Measurements from ENCODE around the gene NEK10. TPM values are rescaled to one million over a fixed set of nuclear protein-coding genes. Genes with fewer than 3 reads are reported as not detected.

The NEK10 gene
- total and polyA plus RNA-seq, 9 of the 15 experiments (the other 6 are each of a cell fraction or from before 2014, with no cell fraction given): 0.07 TPM; not detected in 8

DNA sequence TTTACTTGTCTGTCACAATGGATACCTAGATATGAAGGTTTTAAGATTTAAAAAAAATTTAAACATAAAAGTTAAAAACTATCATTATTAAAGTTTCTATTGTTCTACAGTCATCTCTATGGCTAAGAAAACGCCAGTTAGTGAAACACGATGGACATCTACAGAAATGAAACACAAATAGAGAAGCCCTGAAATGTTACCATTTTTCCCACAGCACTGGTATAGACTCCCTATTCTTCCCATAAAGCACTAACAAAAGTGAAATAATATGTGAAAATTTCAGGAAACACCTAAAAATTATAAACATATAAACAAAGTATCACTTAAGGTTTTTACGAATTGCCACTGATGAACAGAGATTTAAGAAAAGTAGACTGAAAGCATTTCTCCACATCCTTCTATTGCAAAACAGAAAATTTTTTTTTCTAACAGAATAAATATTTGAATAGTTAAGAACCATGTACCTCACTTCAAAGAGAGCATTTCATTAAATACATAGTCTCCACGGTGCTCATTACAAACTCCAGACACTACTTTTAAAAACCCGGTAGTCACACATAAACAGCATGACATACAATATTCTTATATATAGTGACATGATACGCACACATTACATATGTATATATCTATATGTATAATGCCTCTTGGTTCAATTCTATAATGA lies 7.1 kb upstream of the NEK10 start:
- Histone ChIP-seq H4K20me1 (replicated peaks; ENCODE audit: control insufficient read depth, insufficient read depth, low read length) (no peaks in the 10 kb centered on the region), H3K79me2 (ENCODE audit: control insufficient read depth, insufficient read depth, low read length) (no peaks in the 10 kb centered on the region), H3K9me3 (replicated peaks; ENCODE audit: control insufficient read depth, insufficient read depth, low read depth, low read length) (no peaks in the 10 kb centered on the region), H3K4me3 (no peak overlapping the region), H3K9me1 (ENCODE audit: control insufficient read depth, insufficient read depth, low read length) (no peaks in the 10 kb centered on the region), H3K9ac (ENCODE audit: insufficient read depth in 1 of 2, low read depth in 2 of 2, low read length in 2 of 2) (no peak overlapping the region), H3K4me1 (replicated peaks in 1 of 2; ENCODE audit: control insufficient read depth in 2 of 2, insufficient read depth in 2 of 2, low read length in 2 of 2) (no peaks in the 10 kb centered on the region), H3K4me2 (ENCODE audit: insufficient read depth, low read length) (no peak overlapping the region), H3K36me3 (ENCODE audit: control insufficient read depth, insufficient read depth, low read length) (no peaks in the 10 kb centered on the region), H3K27me3 (ENCODE audit: control insufficient read depth in 2 of 2, insufficient read depth in 2 of 2, low read length in 2 of 2) (no peaks in the 10 kb centered on the region), H2AFZ (ENCODE audit: low read depth, low read length) (no peak overlapping the region), H3K27ac (ENCODE audit: extremely low read depth, low read depth, low read length) (no peak overlapping the region)
- 17% methylated on average over 6 of the region's 6 CpGs for WGBS (ENCODE audit: insufficient coverage, low coverage, missing lambda C conversion rate)
- POLR2A ChIA-PET: no interaction called here
- in situ Hi-C loops (cut with MboI): no loop called here
- CTCF ChIA-PET (ENCODE audit: low intra/inter-chr PET ratio): no interaction called here
- no peak for DNase-seq (ENCODE audit: extremely low read depth in 1 of 4, low spot score in 3 of 4)
- no peak for ATAC-seq
- intact Hi-C loops (cut with micrococcal nuclease): no loop called here
- BruUV-seq (replicated peaks): no TSS peak
- FAIRE-seq: no peak
- TF ChIP-seq ZNF830 (CRISPR knock-in tag; IDR thresholded peaks at IDR 0.05) (no peak), HMG20A (CRISPR knock-in tag; conservative IDR thresholded peaks at IDR 0.05) (no peak), ATF1 (CRISPR knock-in tag; IDR thresholded peaks at IDR 0.05) (no peak), ATF1 (tag; IDR thresholded peaks at IDR 0.05) (no peak), SAFB (IDR thresholded peaks at IDR 0.05; ENCODE audit: borderline replicate concordance, low read depth, low read length) (no peak), MEF2A (IDR thresholded peaks at IDR 0.05; ENCODE audit: control insufficient read depth, low read depth, low read length) (no peak), TAL1 (IDR thresholded peaks at IDR 0.05) (no peak)
- TF ChIP-seq, protein P1, sequence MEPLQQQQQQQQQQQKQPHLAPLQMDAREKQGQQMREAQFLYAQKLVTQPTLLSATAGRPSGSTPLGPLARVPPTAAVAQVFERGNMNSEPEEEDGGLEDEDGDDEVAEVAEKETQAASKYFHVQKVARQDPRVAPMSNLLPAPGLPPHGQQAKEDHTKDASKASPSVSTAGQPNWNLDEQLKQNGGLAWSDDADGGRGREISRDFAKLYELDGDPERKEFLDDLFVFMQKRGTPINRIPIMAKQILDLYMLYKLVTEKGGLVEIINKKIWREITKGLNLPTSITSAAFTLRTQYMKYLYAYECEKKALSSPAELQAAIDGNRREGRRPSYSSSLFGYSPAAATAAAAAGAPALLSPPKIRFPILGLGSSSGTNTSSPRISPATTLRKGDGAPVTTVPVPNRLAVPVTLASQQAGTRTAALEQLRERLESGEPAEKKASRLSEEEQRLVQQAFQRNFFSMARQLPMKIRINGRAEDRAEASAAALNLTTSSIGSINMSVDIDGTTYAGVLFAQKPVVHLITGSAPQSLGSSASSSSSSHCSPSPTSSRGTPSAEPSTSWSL (CRISPR knock-in tag; IDR thresholded peaks at IDR 0.05; ENCODE audit: borderline replicate concordance): no peak
- TF ChIP-seq, protein P2, sequence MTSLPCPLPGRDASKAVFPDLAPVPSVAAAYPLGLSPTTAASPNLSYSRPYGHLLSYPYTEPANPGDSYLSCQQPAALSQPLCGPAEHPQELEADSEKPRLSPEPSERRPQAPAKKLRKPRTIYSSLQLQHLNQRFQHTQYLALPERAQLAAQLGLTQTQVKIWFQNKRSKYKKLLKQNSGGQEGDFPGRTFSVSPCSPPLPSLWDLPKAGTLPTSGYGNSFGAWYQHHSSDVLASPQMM (CRISPR knock-in tag; IDR thresholded peaks at IDR 0.05): no peak
- TF ChIP-seq, protein P3, sequence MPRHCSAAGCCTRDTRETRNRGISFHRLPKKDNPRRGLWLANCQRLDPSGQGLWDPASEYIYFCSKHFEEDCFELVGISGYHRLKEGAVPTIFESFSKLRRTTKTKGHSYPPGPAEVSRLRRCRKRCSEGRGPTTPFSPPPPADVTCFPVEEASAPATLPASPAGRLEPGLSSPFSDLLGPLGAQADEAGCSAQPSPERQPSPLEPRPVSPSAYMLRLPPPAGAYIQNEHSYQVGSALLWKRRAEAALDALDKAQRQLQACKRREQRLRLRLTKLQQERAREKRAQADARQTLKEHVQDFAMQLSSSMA (CRISPR knock-in tag; IDR thresholded peaks at IDR 0.05): no peak
